OCI-LY7 (cell line): ENCODE data around the gene CTNNAL1. TPM values are rescaled to one million over a fixed set of nuclear protein-coding genes. Genes with fewer than 3 reads are reported as not detected.

Experiments
- BruUV-seq: library from RNA; stranded (reverse); fragments of 400-500 nt; replicated peaks from 2 replicates; lab custom pipeline; 2021; lab: Mats Ljungman, UMichigan
- CTCF ChIA-PET: fragments of 300-600 bp; sonication (Branson Sonifier 250); formaldehyde crosslinking; loops from one replicate; lab custom pipeline; 2022; ENCODE audit warnings: antibody characterized with exemption; ENCODE audit not compliant: unreplicated experiment; lab: Charles Lee
- POLR2A ChIA-PET: fragments of 300-600 bp; sonication (Branson Sonifier 250); formaldehyde crosslinking; loops from one replicate; lab custom pipeline; 2022; ENCODE audit warnings: antibody characterized with exemption; lab: Charles Lee
- DNase-seq: peaks from one replicate; pipeline ENCODE4 v3.0.0-alpha.2; 2015; ENCODE audit warnings: low spot score
- H2AFZ ChIP-seq: fragments of 200-600 bp; sonication (generic), shearing (Covaris generic); 2 replicates; pipeline ENCODE4 v1.6.1; 2014; ENCODE audit warnings: mild to moderate bottlenecking, antibody characterized with exemption, low read length, moderate library complexity
- H3K27ac ChIP-seq: fragments of 200-600 bp; sonication (generic); 2 replicates; pipeline ENCODE4 v1.5.1; 2014; ENCODE audit warnings: mixed run types, low read depth, mild to moderate bottlenecking, moderate library complexity, low read length, inconsistent platforms; ENCODE audit not compliant: poor library complexity, severe bottlenecking
- H3K36me3 ChIP-seq: fragments of 200-600 bp; sonication (generic); 2 replicates; pipeline ENCODE4 v1.6.1; 2014; ENCODE audit warnings: mild to moderate bottlenecking, antibody characterized with exemption, low read length, moderate library complexity, mixed read lengths; ENCODE audit not compliant: insufficient read depth
- H3K4me1 ChIP-seq: fragments of 200-600 bp; sonication (generic); 2 replicates; pipeline ENCODE4 v1.5.1; 2014; ENCODE audit warnings: mild to moderate bottlenecking, low read length; ENCODE audit not compliant: insufficient read depth, poor library complexity, severe bottlenecking
- H3K4me2 ChIP-seq: fragments of 200-600 bp; sonication (generic); 2 replicates; pipeline ENCODE4 v1.6.1; 2014; ENCODE audit warnings: mild to moderate bottlenecking, low read length
- H3K4me3 ChIP-seq: fragments of 200-600 bp; sonication (generic); 2 replicates; pipeline ENCODE4 v1.5.1; 2014; ENCODE audit warnings: mild to moderate bottlenecking, low read depth, low read length; ENCODE audit not compliant: poor library complexity, severe bottlenecking
- H3K79me2 ChIP-seq: fragments of 200-600 bp; sonication (generic); 2 replicates; pipeline ENCODE4 v1.6.1; 2016; ENCODE audit warnings: low read depth, mild to moderate bottlenecking, low read length, moderate library complexity, mixed read lengths; ENCODE audit not compliant: insufficient read depth
- H3K9me2 ChIP-seq: fragments of 200-600 bp; sonication (generic); 2 replicates; pipeline ENCODE4 v1.6.1; 2016; ENCODE audit warnings: mild to moderate bottlenecking, low read length, mixed read lengths; ENCODE audit not compliant: insufficient read depth
- H3K9me3 ChIP-seq: fragments of 200-600 bp; sonication (generic); 2 replicates; pipeline ENCODE4 v1.6.1; 2014; ENCODE audit warnings: mild to moderate bottlenecking, mixed run types, low read length, mixed read lengths
- H4K20me1 ChIP-seq: fragments of 200-600 bp; sonication (generic); 2 replicates; pipeline ENCODE4 v1.6.1; 2014; ENCODE audit warnings: mild to moderate bottlenecking, antibody characterized with exemption, low read length, moderate library complexity, mixed read lengths; ENCODE audit not compliant: insufficient read depth
- CTCF ChIP-seq: fragments of 200-600 bp; sonication (generic); conservative IDR thresholded peaks from 2 replicates; pipeline ENCODE4 v1.5.1; 2014; ENCODE audit warnings: mild to moderate bottlenecking, antibody characterized with exemption, low read length, moderate library complexity, mixed read lengths
- EZH2phosphoT487 ChIP-seq: fragments of 200-600 bp; sonication (generic); IDR thresholded peaks from 2 replicates; pipeline ENCODE4 v1.6.1; 2018; ENCODE audit warnings: low read depth, borderline replicate concordance, mild to moderate bottlenecking, mixed run types, antibody characterized with exemption, low read length, moderate library complexity, mixed read lengths
- intact Hi-C: fragments of 100-400 bp; cut with micrococcal nuclease; formaldehyde crosslinking; loops from one replicate; pipeline ENCODE4 v1.10.0; 2022; ENCODE audit not compliant: unreplicated experiment
- total RNA-seq, 2 experiments: library from RNA; depleted of rRNA in 1 of 2; stranded (reverse); fragments of >200 nt in 1 of 2; shearing (Covaris generic) in 1 of 2; gene quantifications; 2 replicates each; pipeline ENCODE4 v1.2.3, GENCODE V29; 2014 to 2022

Gene CTNNAL1
- total RNA-seq, 2 experiments from 2014 or later, result 32.0 to 35.3 TPM

- CTCF ChIA-PET, result no interaction called here
- H3K9me3 ChIP-seq, result no peaks in the 10 kb centered on the region
- intact Hi-C loops, result no loop called here
- H3K36me3 ChIP-seq, result peaks cover 30% of the 10 kb centered on the region
- no peak for DNase-seq
- peaks cover 10% of the 10 kb centered on the region for H3K4me1 ChIP-seq
- no TSS peak for BruUV-seq
- H3K9me2 ChIP-seq, result no peaks in the 10 kb centered on the region
- H3K4me3 ChIP-seq, result no peak overlapping the region
- POLR2A ChIA-PET, result no interaction called here
- no peak overlapping the region for H3K27ac ChIP-seq
- TF ChIP-seq EZH2phosphoT487 (no peak), CTCF (no peak)
- no peak overlapping the region for H3K4me2 ChIP-seq
- H2AFZ ChIP-seq, result no peak overlapping the region
- no peaks in the 10 kb centered on the region for H4K20me1 ChIP-seq
- no peaks in the 10 kb centered on the region for H3K79me2 ChIP-seq
Measured at GRCh38 chr9:108991479-108991878, 21.8 kb downstream of the CTNNAL1 start.

GRCh38 chr9:108983885-108984284 is 29.4 kb downstream of the CTNNAL1 start:
- no peaks in the 10 kb centered on the region for H3K9me2 ChIP-seq
- ChIA-PET CTCF (no interaction called here), POLR2A (interaction anchor here (0.6 kb wide), 1 partner anchor 1991 kb away, joined by 3 read pairs; no protein-coding TSS in a partner anchor)
- BruUV-seq, result no TSS peak
- H3K9me3 ChIP-seq, result no peaks in the 10 kb centered on the region
- no peak overlapping the region for H3K4me2 ChIP-seq
- H3K4me3 ChIP-seq, result no peak overlapping the region
- H2AFZ ChIP-seq, result no peak overlapping the region
- no peaks in the 10 kb centered on the region for H4K20me1 ChIP-seq
- peaks cover 32% of the 10 kb centered on the region for H3K36me3 ChIP-seq
- H3K27ac ChIP-seq, result no peak overlapping the region
- H3K4me1 ChIP-seq, result no peaks in the 10 kb centered on the region
- DNase-seq, result no peak
- no peaks in the 10 kb centered on the region for H3K79me2 ChIP-seq
- no peak for TF ChIP-seq CTCF
- no peak for TF ChIP-seq EZH2phosphoT487
- intact Hi-C loops, result no loop called here

DNA sequence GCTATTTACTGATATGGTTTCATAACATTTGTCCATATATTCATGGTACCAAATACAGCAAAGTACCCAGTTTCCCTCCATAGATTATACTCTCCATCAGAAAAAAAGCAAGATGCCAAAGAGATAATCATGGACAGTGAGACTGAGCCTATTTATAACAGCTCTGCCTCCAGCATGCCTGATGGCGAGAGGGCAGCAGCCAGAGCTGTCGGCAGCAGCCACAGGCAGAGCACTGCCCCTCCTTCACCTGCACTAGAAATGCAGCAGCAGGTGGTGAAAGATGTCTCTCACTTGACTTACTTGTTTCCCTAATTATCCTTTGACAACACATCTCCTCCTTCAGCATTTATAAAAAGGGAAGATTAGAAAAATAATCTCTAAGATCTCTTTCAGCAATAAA is 32.4 kb downstream of the CTNNAL1 start:
- BruUV-seq, result no TSS peak
- no peaks in the 10 kb centered on the region for H3K4me1 ChIP-seq
- H3K27ac ChIP-seq, result no peak overlapping the region
- intact Hi-C loops, result no loop called here
- ChIA-PET POLR2A (no interaction called here), CTCF (no interaction called here)
- H3K4me3 ChIP-seq, result no peak overlapping the region
- no peaks in the 10 kb centered on the region for H4K20me1 ChIP-seq
- peaks cover 43% of the 10 kb centered on the region for H3K36me3 ChIP-seq
- TF ChIP-seq CTCF (no peak), EZH2phosphoT487 (no peak)
- no peaks in the 10 kb centered on the region for H3K9me3 ChIP-seq
- DNase-seq, result no peak
- no peak overlapping the region for H3K4me2 ChIP-seq
- H3K79me2 ChIP-seq, result no peaks in the 10 kb centered on the region
- H3K9me2 ChIP-seq, result no peaks in the 10 kb centered on the region
- H2AFZ ChIP-seq, result no peak overlapping the region
